Measurements from ENCODE around the gene IGFBP4.

Gene IGFBP4

GRCh38 chr17:40470932-40471828, 27.9 kb downstream of the IGFBP4 start:
- H3K27me3 ChIP-seq (replicated peaks; ENCODE audit: control insufficient read depth, insufficient read depth, low read length, poor library complexity, severe bottlenecking), result no peaks in the 10 kb centered on the region
- H3K4me1 ChIP-seq (ENCODE audit: control insufficient read depth, insufficient read depth, low read length, poor library complexity, severe bottlenecking), result no peaks in the 10 kb centered on the region
- no peak for DNase-seq
- no peak overlapping the region for H3K27ac ChIP-seq (ENCODE audit: insufficient read depth, low read length, poor library complexity, severe bottlenecking)
- no peaks in the 10 kb centered on the region for H3K9me3 ChIP-seq (ENCODE audit: control insufficient read depth, low read length)
- no peak overlapping the region for H3K4me3 ChIP-seq (ENCODE audit: insufficient read depth, low read depth, low read length, poor library complexity, severe bottlenecking)
- H3K36me3 ChIP-seq (ENCODE audit: control insufficient read depth, insufficient read depth, low read length), result no peaks in the 10 kb centered on the region

GRCh38 chr17:40471846-40472732, 28.8 kb downstream of the IGFBP4 start:
- Histone ChIP-seq H3K27me3 (replicated peaks; ENCODE audit: control insufficient read depth, insufficient read depth, low read length, poor library complexity, severe bottlenecking) (no peaks in the 10 kb centered on the region), H3K27ac (ENCODE audit: insufficient read depth, low read length, poor library complexity, severe bottlenecking) (no peak overlapping the region), H3K4me1 (ENCODE audit: control insufficient read depth, insufficient read depth, low read length, poor library complexity, severe bottlenecking) (no peaks in the 10 kb centered on the region), H3K36me3 (ENCODE audit: control insufficient read depth, insufficient read depth, low read length) (no peaks in the 10 kb centered on the region), H3K9me3 (ENCODE audit: control insufficient read depth, low read length) (no peaks in the 10 kb centered on the region), H3K4me3 (ENCODE audit: insufficient read depth, low read depth, low read length, poor library complexity, severe bottlenecking) (no peak overlapping the region)
- DNase-seq, result no peak

GRCh38 chr17:40472733-40473452, 29.6 kb downstream of the IGFBP4 start:
- Histone ChIP-seq H3K27me3 (replicated peaks; ENCODE audit: control insufficient read depth, insufficient read depth, low read length, poor library complexity, severe bottlenecking) (no peaks in the 10 kb centered on the region), H3K36me3 (ENCODE audit: control insufficient read depth, insufficient read depth, low read length) (no peaks in the 10 kb centered on the region), H3K4me3 (ENCODE audit: insufficient read depth, low read depth, low read length, poor library complexity, severe bottlenecking) (no peak overlapping the region), H3K9me3 (ENCODE audit: control insufficient read depth, low read length) (no peaks in the 10 kb centered on the region), H3K27ac (ENCODE audit: insufficient read depth, low read length, poor library complexity, severe bottlenecking) (no peak overlapping the region), H3K4me1 (ENCODE audit: control insufficient read depth, insufficient read depth, low read length, poor library complexity, severe bottlenecking) (no peaks in the 10 kb centered on the region)
- DNase-seq, result no peak

- Histone ChIP-seq H3K36me3 (ENCODE audit: control insufficient read depth, insufficient read depth, low read length) (no peaks in the 10 kb centered on the region), H3K27ac (ENCODE audit: insufficient read depth, low read length, poor library complexity, severe bottlenecking) (no peak overlapping the region), H3K9me3 (ENCODE audit: control insufficient read depth, low read length) (no peaks in the 10 kb centered on the region), H3K4me1 (ENCODE audit: control insufficient read depth, insufficient read depth, low read length, poor library complexity, severe bottlenecking) (peaks cover 2% of the 10 kb centered on the region), H3K27me3 (replicated peaks; ENCODE audit: control insufficient read depth, insufficient read depth, low read length, poor library complexity, severe bottlenecking) (no peaks in the 10 kb centered on the region), H3K4me3 (ENCODE audit: insufficient read depth, low read depth, low read length, poor library complexity, severe bottlenecking) (no peak overlapping the region)
- no peak for DNase-seq
These were observed 30.5 kb downstream of the IGFBP4 start for GRCh38 chr17:40473573-40474365.

GRCh38 chr17:40474419-40475002, 31.3 kb downstream of the IGFBP4 start:
- no peaks in the 10 kb centered on the region for H3K36me3 ChIP-seq (ENCODE audit: control insufficient read depth, insufficient read depth, low read length)
- H3K27me3 ChIP-seq (replicated peaks; ENCODE audit: control insufficient read depth, insufficient read depth, low read length, poor library complexity, severe bottlenecking), result no peaks in the 10 kb centered on the region
- no peak overlapping the region for H3K4me3 ChIP-seq (ENCODE audit: insufficient read depth, low read depth, low read length, poor library complexity, severe bottlenecking)
- no peak overlapping the region for H3K27ac ChIP-seq (ENCODE audit: insufficient read depth, low read length, poor library complexity, severe bottlenecking)
- H3K4me1 ChIP-seq (ENCODE audit: control insufficient read depth, insufficient read depth, low read length, poor library complexity, severe bottlenecking), result peaks cover 8% of the 10 kb centered on the region
- H3K9me3 ChIP-seq (ENCODE audit: control insufficient read depth, low read length), result no peaks in the 10 kb centered on the region
- DNase-seq, result no peak

GRCh38 chr17:40475234-40475908, 32.1 kb downstream of the IGFBP4 start:
- no peaks in the 10 kb centered on the region for H3K27me3 ChIP-seq (replicated peaks; ENCODE audit: control insufficient read depth, insufficient read depth, low read length, poor library complexity, severe bottlenecking)
- no peak for DNase-seq
- H3K36me3 ChIP-seq (ENCODE audit: control insufficient read depth, insufficient read depth, low read length), result no peaks in the 10 kb centered on the region
- no peaks in the 10 kb centered on the region for H3K9me3 ChIP-seq (ENCODE audit: control insufficient read depth, low read length)
- no peak overlapping the region for H3K4me3 ChIP-seq (ENCODE audit: insufficient read depth, low read depth, low read length, poor library complexity, severe bottlenecking)
- H3K4me1 ChIP-seq (ENCODE audit: control insufficient read depth, insufficient read depth, low read length, poor library complexity, severe bottlenecking), result peaks cover 17% of the 10 kb centered on the region
- H3K27ac ChIP-seq (ENCODE audit: insufficient read depth, low read length, poor library complexity, severe bottlenecking), result no peak overlapping the region

GRCh38 chr17:40477796-40478195, 34.5 kb downstream of the IGFBP4 start:
- no peak for DNase-seq
- Histone ChIP-seq H3K4me1 (ENCODE audit: control insufficient read depth, insufficient read depth, low read length, poor library complexity, severe bottlenecking) (peaks cover 31% of the 10 kb centered on the region), H3K36me3 (ENCODE audit: control insufficient read depth, insufficient read depth, low read length) (no peaks in the 10 kb centered on the region), H3K9me3 (ENCODE audit: control insufficient read depth, low read length) (no peaks in the 10 kb centered on the region), H3K27me3 (replicated peaks; ENCODE audit: control insufficient read depth, insufficient read depth, low read length, poor library complexity, severe bottlenecking) (no peaks in the 10 kb centered on the region), H3K4me3 (ENCODE audit: insufficient read depth, low read depth, low read length, poor library complexity, severe bottlenecking) (no peak overlapping the region), H3K27ac (ENCODE audit: insufficient read depth, low read length, poor library complexity, severe bottlenecking) (no peak overlapping the region)

- Histone ChIP-seq H3K27ac (ENCODE audit: insufficient read depth, low read length, poor library complexity, severe bottlenecking) (no peak overlapping the region), H3K27me3 (replicated peaks; ENCODE audit: control insufficient read depth, insufficient read depth, low read length, poor library complexity, severe bottlenecking) (no peaks in the 10 kb centered on the region), H3K9me3 (ENCODE audit: control insufficient read depth, low read length) (no peaks in the 10 kb centered on the region), H3K4me1 (ENCODE audit: control insufficient read depth, insufficient read depth, low read length, poor library complexity, severe bottlenecking) (peaks cover 31% of the 10 kb centered on the region), H3K4me3 (ENCODE audit: insufficient read depth, low read depth, low read length, poor library complexity, severe bottlenecking) (no peak overlapping the region), H3K36me3 (ENCODE audit: control insufficient read depth, insufficient read depth, low read length) (no peaks in the 10 kb centered on the region)
- DNase-seq, result no peak
These were observed 35.2 kb downstream of the IGFBP4 start for GRCh38 chr17:40478486-40478885.
